HepG2 (cell line): ENCODE results near the gene KLF9. TPM values are rescaled to one million over a fixed set of nuclear protein-coding genes. Genes with fewer than 3 reads are reported as not detected.

Experiments used
- ATAC-seq: fragments of 200-7000 bp; cut with Tn5 transposase; 3 replicates; pipeline ENCODE4 v1.9.1; 2020; ENCODE audit warnings: mild to moderate bottlenecking, moderate library complexity
- BruUV-seq: library from RNA; stranded (reverse); fragments of 400-500 nt; replicated peaks from 2 replicates; lab custom pipeline; 2021; lab: Mats Ljungman, UMichigan
- CTCF ChIA-PET: fragments of 300-600 bp; formaldehyde crosslinking; extraction: SDS; loops from one replicate; lab custom pipeline; 2021; ENCODE audit warnings: low total read pairs, inconsistent platforms, low intra/inter-chr PET ratio; lab: Yijun Ruan, JAX
- POLR2A ChIA-PET: fragments of 350-600 bp; sonication (Branson Sonifier 250); formaldehyde crosslinking; loops from one replicate; lab custom pipeline; 2020; ENCODE audit warnings: antibody characterized with exemption, inconsistent platforms; lab: Yijun Ruan, JAX
- DNase-seq: peaks from one replicate; pipeline ENCODE4 v3.0.0-alpha.2; 2015; ENCODE audit warnings: low spot score
- FAIRE-seq: peaks from 3 replicates; lab custom pipeline; 2011; peaks lifted over from hg19 to GRCh38; lab: Jason Lieb, UNC
- H2AFZ ChIP-seq: one replicate; pipeline ENCODE4 v1.6.1; 2011; ENCODE audit warnings: low read length, inconsistent platforms
- H3K27ac ChIP-seq: fragments of 300-600 bp; 3 replicates; pipeline ENCODE4 v1.8.0; 2011; ENCODE audit warnings: mixed run types, mild to moderate bottlenecking, mixed read lengths, low read length, inconsistent platforms; ENCODE audit not compliant: insufficient read depth; ENCODE audit errors: extremely low read length
- H3K27me3 ChIP-seq, 2 experiments: fragments of 200-600 bp in 1 of 2; 2 replicates in 1 of 2; 3 replicates in 1 of 2; pipeline versions ENCODE4 v1.6.0 to v1.8.0; 2011; ENCODE audit warnings: low read length in 2 of 2, mild to moderate bottlenecking in 2 of 2, moderate library complexity in 2 of 2, inconsistent platforms in 1 of 2; ENCODE audit not compliant: insufficient read depth in 2 of 2, control insufficient read depth in 1 of 2
- H3K36me3 ChIP-seq, 2 experiments: fragments of 200-600 bp in 1 of 2; replicated peaks in 1 of 2; 2 replicates in 1 of 2; 3 replicates in 1 of 2; pipeline versions ENCODE4 v1.5.1 to v1.8.0; 2011; ENCODE audit warnings: low read length in 2 of 2, inconsistent platforms in 1 of 2; ENCODE audit not compliant: insufficient read depth in 2 of 2, control insufficient read depth in 1 of 2
- H3K4me1 ChIP-seq: 2 replicates; pipeline ENCODE4 v1.5.1; 2012; ENCODE audit warnings: low read length, inconsistent platforms; ENCODE audit not compliant: insufficient read depth
- H3K4me2 ChIP-seq: 2 replicates; pipeline ENCODE4 v1.6.0; 2011; ENCODE audit warnings: low read depth, low read length, inconsistent platforms
- H3K4me3 ChIP-seq, 3 experiments: fragments of 200-600 bp in 1 of 3; sonication (generic), shearing (Covaris generic) in 1 of 3; replicated peaks in 1 of 3; 2 replicates each; pipeline ENCODE4 v1.5.1; 2011 to 2016; ENCODE audit warnings: low read length in 3 of 3, inconsistent platforms in 2 of 3, low read depth in 2 of 3, mild to moderate bottlenecking in 2 of 3, control low read depth in 1 of 3, mixed read lengths in 1 of 3; ENCODE audit not compliant: insufficient read depth in 1 of 3
- H3K79me2 ChIP-seq: one replicate; pipeline ENCODE4 v1.6.1; 2011; ENCODE audit warnings: low read length, inconsistent platforms; ENCODE audit not compliant: insufficient read depth
- H3K9ac ChIP-seq: 2 replicates; pipeline ENCODE4 v1.6.0; 2011; ENCODE audit warnings: mild to moderate bottlenecking, low read depth, low read length, inconsistent platforms; ENCODE audit not compliant: insufficient read depth
- H3K9me3 ChIP-seq: 2 replicates; pipeline ENCODE4 v1.5.1; 2012; ENCODE audit warnings: mild to moderate bottlenecking, low read length
- H4K20me1 ChIP-seq: 2 replicates; pipeline ENCODE4 v1.6.0; 2011; ENCODE audit warnings: inconsistent platforms, mild to moderate bottlenecking, low read length, moderate library complexity; ENCODE audit not compliant: insufficient read depth
- AGO2 ChIP-seq: fragments of 200-400 bp; formaldehyde crosslinking; optimal IDR thresholded peaks from 2 replicates; pipeline ENCODE3; 2017; ENCODE audit warnings: mild to moderate bottlenecking, low read depth, low read length, moderate library complexity
- BORCS8-MEF2B ChIP-seq: sonication (generic); formaldehyde crosslinking; IDR thresholded peaks from 2 replicates; pipeline ENCODE4 v1.8.0; 2022; ENCODE audit warnings: mild to moderate bottlenecking, missing genetic modification reagents
- EHMT2 ChIP-seq: fragments of 200-600 bp; sonication (generic); IDR thresholded peaks from 2 replicates; pipeline ENCODE4 v1.7.0; 2017; ENCODE audit warnings: antibody characterized with exemption, low read depth, low read length, borderline replicate concordance
- HES4 ChIP-seq: sonication (generic); formaldehyde crosslinking; IDR thresholded peaks from 2 replicates; pipeline ENCODE4 v1.9.0; 2021; ENCODE audit warnings: mild to moderate bottlenecking, missing genetic modification reagents, borderline replicate concordance
- THYN1 ChIP-seq: sonication (generic); formaldehyde crosslinking; IDR thresholded peaks from 2 replicates; pipeline ENCODE4 v1.8.1; 2023; ENCODE audit warnings: low read depth, mild to moderate bottlenecking, moderate library complexity, missing genetic modification reagents, borderline replicate concordance
- ZBTB38 ChIP-seq: sonication (generic); formaldehyde crosslinking; IDR thresholded peaks from 2 replicates; pipeline ENCODE4 v1.5.1; 2020; ENCODE audit warnings: mild to moderate bottlenecking, missing genetic modification reagents
- ZFP37 ChIP-seq: sonication (generic); formaldehyde crosslinking; IDR thresholded peaks from 2 replicates; pipeline ENCODE4 v1.4.0; 2020; ENCODE audit warnings: missing genetic modification reagents, borderline replicate concordance
- ZNF629 ChIP-seq: sonication (generic); formaldehyde crosslinking; conservative IDR thresholded peaks from 2 replicates; pipeline ENCODE4 v1.5.0; 2020; ENCODE audit warnings: missing genetic modification reagents
- WGBS: methylation state at CpG from one replicate; pipeline ENCODE4 v1.1.6; 2017; ENCODE audit warnings: low lambda C conversion rate; 5-methylcytosine and 5-hydroxymethylcytosine counted together
- in situ Hi-C: cut with HindIII; loops from 2 replicates; pipeline ENCODE4 v1.10.0; 2017; ENCODE audit warnings: low pct_unique_long_range_greater_than_20kb; ENCODE audit not compliant: extremely low pct_ligation_motif_present
- intact Hi-C: fragments of 100-400 bp; cut with micrococcal nuclease; formaldehyde crosslinking; loops from one replicate; pipeline ENCODE4 v1.10.0; 2022; ENCODE audit not compliant: unreplicated experiment
- polyA plus RNA-seq, 8 experiments: library from polyadenylated mRNA; depleted of rRNA in 3 of 8; stranded (reverse) in 7 of 8; unstranded in 1 of 8; fragments of >200 nt; fragmentation: Illumina TruSeq in 4 of 8; extraction: Trizol in 4 of 8; gene quantifications; 2 replicates each; pipeline versions ENCODE4 v1.2.1 to v1.2.3, GENCODE V29; 2011 to 2016; ENCODE audit warnings: low read depth in 4 of 8, missing spikeins in 1 of 8, mixed read lengths in 1 of 8; ENCODE audit not compliant: insufficient read depth in 1 of 8
- total RNA-seq, 5 experiments: library from RNA; depleted of rRNA; stranded (reverse); fragments of >200 nt; fragmentation: Illumina TruSeq; extraction: Trizol; gene quantifications; 2 replicates each; pipeline ENCODE4 v1.2.3, GENCODE V29; 2016; ENCODE audit warnings: low read depth in 1 of 5
- TF ChIP-seq, protein P1 (sequence below): sonication (generic); formaldehyde crosslinking; IDR thresholded peaks from 2 replicates; pipeline ENCODE4 v1.5.0; 2020; ENCODE audit warnings: mild to moderate bottlenecking, missing genetic modification reagents, borderline replicate concordance

The KLF9 gene
- total and polyA plus RNA-seq, 2 of the 13 experiments (the other 11 are each of a cell fraction or from before 2014, with no cell fraction given), result 5.7 to 7.2 TPM

GRCh38 chr9:70389188-70389587 is 25.3 kb downstream of the KLF9 start:
- TF ChIP-seq ZNF629 (CRISPR knock-in tag) (peak; percentile 90), HES4 (CRISPR knock-in tag) (no peak)
- intact Hi-C loops (no loop called here), in situ Hi-C loops (no loop called here)
- WGBS, result 96% methylated on average over 3 of the region's 3 CpGs
- Histone ChIP-seq H3K27ac (no peak overlapping the region), H3K4me2 (no peak overlapping the region), H2AFZ (no peak overlapping the region), H3K4me1 (peaks cover 4% of the 10 kb centered on the region; the same call in 1 of the 2 replicates), H3K4me3 (no peak overlapping the region), H3K36me3 (peaks cover 2 to 4% of the 10 kb centered on the region in 2 experiments; a peak in 2 of 5 replicates), H3K9me3 (no peaks in the 10 kb centered on the region), H3K9ac (no peak overlapping the region), H4K20me1 (peaks cover 47% of the 10 kb centered on the region), H3K79me2 (peaks cover 12% of the 10 kb centered on the region), H3K27me3 (no peaks in the 10 kb centered on the region)
- FAIRE-seq, result no peak
- no TSS peak for BruUV-seq
- CTCF ChIA-PET, result no interaction called here
- ATAC-seq, result no peak
- POLR2A ChIA-PET, result no interaction called here
- DNase-seq, result no peak

DNA sequence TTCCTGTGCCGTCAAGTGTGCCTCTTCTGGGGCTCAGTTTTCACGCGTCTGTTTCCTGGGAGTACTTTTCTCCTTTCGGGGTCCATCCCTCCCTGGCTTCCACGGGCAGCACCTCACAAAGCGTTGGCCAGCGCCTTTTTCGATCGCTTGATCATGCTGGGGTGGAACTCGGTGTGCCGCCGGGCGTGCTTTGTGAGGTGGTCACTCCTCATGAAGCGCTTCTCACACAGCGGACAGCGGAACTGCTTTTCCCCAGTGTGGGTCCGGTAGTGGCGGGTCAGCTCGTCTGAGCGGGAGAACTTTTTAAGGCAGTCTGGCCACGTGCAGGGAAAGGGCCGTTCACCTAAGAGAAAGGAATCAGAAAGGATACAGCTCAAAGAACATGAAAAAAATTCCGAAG is 26.8 kb downstream of the KLF9 start:
- Histone ChIP-seq H2AFZ (no peak overlapping the region), H3K27me3 (no peaks in the 10 kb centered on the region)
- no peak for TF ChIP-seq EHMT2
- TF ChIP-seq ZBTB38 (CRISPR knock-in tag), result 0 out of 2 replicates have a peak, but pooled peaks have one; percentile 25
- no peak for TF ChIP-seq ZFP37 (CRISPR knock-in tag)
- TF ChIP-seq AGO2, result peak; percentile 24
- TF ChIP-seq THYN1 (CRISPR knock-in tag), result no peak
- TF ChIP-seq BORCS8-MEF2B (CRISPR knock-in tag), result no peak
- TF ChIP-seq, protein P1, sequence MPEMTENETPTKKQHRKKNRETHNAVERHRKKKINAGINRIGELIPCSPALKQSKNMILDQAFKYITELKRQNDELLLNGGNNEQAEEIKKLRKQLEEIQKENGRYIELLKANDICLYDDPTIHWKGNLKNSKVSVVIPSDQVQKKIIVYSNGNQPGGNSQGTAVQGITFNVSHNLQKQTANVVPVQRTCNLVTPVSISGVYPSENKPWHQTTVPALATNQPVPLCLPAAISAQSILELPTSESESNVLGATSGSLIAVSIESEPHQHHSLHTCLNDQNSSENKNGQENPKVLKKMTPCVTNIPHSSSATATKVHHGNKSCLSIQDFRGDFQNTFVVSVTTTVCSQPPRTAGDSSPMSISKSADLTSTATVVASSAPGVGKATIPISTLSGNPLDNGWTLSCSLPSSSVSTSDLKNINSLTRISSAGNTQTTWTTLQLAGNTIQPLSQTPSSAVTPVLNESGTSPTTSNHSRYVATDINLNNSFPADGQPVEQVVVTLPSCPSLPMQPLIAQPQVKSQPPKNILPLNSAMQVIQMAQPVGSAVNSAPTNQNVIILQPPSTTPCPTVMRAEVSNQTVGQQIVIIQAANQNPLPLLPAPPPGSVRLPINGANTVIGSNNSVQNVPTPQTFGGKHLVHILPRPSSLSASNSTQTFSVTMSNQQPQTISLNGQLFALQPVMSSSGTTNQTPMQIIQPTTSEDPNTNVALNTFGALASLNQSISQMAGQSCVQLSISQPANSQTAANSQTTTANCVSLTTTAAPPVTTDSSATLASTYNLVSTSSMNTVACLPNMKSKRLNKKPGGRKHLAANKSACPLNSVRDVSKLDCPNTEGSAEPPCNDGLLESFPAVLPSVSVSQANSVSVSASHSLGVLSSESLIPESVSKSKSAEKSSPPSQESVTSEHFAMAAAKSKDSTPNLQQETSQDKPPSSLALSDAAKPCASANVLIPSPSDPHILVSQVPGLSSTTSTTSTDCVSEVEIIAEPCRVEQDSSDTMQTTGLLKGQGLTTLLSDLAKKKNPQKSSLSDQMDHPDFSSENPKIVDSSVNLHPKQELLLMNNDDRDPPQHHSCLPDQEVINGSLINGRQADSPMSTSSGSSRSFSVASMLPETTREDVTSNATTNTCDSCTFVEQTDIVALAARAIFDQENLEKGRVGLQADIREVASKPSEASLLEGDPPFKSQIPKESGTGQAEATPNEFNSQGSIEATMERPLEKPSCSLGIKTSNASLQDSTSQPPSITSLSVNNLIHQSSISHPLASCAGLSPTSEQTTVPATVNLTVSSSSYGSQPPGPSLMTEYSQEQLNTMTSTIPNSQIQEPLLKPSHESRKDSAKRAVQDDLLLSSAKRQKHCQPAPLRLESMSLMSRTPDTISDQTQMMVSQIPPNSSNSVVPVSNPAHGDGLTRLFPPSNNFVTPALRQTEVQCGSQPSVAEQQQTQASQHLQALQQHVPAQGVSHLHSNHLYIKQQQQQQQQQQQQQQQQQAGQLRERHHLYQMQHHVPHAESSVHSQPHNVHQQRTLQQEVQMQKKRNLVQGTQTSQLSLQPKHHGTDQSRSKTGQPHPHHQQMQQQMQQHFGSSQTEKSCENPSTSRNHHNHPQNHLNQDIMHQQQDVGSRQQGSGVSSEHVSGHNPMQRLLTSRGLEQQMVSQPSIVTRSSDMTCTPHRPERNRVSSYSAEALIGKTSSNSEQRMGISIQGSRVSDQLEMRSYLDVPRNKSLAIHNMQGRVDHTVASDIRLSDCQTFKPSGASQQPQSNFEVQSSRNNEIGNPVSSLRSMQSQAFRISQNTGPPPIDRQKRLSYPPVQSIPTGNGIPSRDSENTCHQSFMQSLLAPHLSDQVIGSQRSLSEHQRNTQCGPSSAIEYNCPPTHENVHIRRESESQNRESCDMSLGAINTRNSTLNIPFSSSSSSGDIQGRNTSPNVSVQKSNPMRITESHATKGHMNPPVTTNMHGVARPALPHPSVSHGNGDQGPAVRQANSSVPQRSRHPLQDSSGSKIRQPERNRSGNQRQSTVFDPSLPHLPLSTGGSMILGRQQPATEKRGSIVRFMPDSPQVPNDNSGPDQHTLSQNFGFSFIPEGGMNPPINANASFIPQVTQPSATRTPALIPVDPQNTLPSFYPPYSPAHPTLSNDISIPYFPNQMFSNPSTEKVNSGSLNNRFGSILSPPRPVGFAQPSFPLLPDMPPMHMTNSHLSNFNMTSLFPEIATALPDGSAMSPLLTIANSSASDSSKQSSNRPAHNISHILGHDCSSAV (CRISPR knock-in tag), result no peak
- TF ChIP-seq, all 625 proteins: peak for 2
- Histone ChIP-seq H3K79me2 (peaks cover 8% of the 10 kb centered on the region), H3K4me1 (peaks cover 4% of the 10 kb centered on the region; the same call in 1 of the 2 replicates), H3K4me3 (no peak overlapping the region), H3K36me3 (peaks cover 2 to 4% of the 10 kb centered on the region in 2 experiments; a peak in 2 of 5 replicates), H3K9me3 (no peaks in the 10 kb centered on the region), H3K4me2 (no peak overlapping the region), H3K27ac (no peak overlapping the region), H4K20me1 (peaks cover 44% of the 10 kb centered on the region), H3K9ac (no peak overlapping the region)
- ATAC-seq (no peak), FAIRE-seq (no peak), DNase-seq (no peak)
- in situ Hi-C loops, result no loop called here
- ChIA-PET CTCF (no interaction called here), POLR2A (no interaction called here)
- no TSS peak for BruUV-seq
- 95% methylated on average over 23 of the region's 23 CpGs for WGBS
- intact Hi-C loops, result no loop called here
